IPS-NIHi7 (cell line): Measurements from ENCODE around the gene NPSR1.

ENCODE experiments used
- DNase-seq: peaks from one replicate; pipeline ENCODE4 v3.0.0; 2012; ENCODE audit warnings: mixed read lengths; ENCODE audit errors: extremely low spot score

Gene NPSR1

GRCh38 chr7:34723338-34723737 is 65.3 kb downstream of the NPSR1 start:
- no peak for DNase-seq

DNA sequence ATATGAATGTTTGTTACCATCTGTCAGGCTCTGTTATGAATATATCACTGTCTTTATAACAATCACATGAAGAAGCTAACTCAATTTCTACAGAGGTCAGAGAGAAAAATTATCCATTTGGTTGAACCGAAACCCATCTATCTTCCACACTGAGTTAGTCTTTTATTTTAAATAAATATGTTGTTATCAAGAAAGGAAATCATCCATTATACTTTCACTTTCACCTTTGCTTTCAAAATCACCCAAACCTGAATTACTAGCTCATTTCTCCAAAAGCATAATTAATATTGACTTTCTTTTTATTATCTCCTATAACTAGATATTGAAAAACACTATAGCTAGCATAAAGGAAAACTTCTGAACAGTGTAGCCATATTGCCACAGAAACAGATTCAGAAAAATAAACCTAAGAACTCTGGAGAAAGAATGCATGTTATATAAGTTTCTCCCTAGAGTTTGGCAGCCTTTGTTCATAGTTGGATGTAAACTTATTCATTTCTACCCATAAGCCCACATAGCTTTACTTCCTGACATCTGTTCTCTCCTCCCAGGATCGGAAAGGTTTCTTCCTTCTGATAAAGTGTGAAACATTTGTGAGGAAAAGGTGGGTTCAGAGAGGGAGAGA is 66.0 kb downstream of the NPSR1 start:
- DNase-seq: no peak

GRCh38 chr7:34726221-34726620 is 68.2 kb downstream of the NPSR1 start:
- no peak for DNase-seq

DNA sequence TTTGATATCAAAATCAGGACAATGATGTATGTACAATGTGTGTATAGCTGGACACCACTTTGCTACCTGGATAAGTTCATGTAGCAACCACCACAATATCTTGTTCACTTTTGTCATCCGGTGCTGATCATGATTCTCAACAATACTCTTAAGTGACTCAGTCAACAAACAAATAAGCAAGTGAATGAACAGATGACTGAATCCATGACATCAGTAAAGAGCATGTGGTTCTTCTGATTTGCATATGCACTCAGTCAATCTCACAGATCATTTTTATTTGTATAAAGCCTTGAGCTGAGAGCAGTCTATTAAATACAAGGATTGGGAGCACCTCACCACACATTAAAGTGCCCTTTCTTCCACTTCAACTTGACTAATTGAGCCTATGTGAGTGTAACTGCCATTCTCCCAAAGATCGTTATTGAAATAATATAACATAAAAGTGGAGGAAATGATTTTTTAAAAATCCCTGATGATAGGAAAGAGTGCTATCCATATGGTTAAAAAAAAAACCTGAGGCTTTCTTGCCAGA is 69.5 kb downstream of the NPSR1 start:
- DNase-seq: no peak

DNA sequence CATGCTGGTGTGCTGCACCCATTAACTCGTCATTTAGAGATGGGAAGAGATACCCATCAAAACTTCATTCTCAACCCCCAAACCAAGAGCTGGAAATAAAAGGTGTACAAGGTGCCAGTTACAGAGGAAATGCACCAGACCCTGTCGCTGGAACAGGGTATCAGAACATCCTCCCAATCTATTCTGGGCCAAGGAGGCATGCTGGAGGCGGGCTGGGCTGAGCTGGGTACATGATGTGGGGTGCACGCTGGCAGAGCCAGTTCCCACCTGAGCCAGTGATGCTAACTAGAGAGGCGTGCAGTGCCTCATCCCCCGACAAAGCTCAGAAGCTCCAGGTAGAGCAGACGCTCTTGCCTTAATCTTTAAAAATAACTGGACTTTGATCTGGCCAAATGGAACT is 70.1 kb downstream of the NPSR1 start:
- DNase-seq: no peak

- no peak for DNase-seq
Measured at GRCh38 chr7:34734771-34735170, 76.8 kb downstream of the NPSR1 start.

DNA sequence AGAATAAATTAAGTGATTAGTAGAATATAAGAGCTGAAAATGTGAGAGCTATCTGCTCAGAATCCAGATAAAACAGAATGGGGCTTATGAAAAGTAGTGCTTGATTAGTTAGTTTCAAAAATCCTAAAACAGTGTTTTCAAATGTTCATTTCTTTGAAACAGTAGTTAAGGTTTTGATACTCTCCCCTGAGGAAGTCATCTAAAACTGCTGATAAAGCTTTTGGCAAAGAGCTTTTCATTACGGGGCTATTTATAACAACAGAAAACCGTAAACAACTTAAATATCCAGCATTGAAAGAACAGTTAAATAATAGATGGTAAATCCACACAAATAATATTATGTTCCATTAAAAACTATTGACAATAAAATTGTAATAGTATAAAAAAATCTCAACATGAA is 77.5 kb downstream of the NPSR1 start:
- DNase-seq: no peak

DNA sequence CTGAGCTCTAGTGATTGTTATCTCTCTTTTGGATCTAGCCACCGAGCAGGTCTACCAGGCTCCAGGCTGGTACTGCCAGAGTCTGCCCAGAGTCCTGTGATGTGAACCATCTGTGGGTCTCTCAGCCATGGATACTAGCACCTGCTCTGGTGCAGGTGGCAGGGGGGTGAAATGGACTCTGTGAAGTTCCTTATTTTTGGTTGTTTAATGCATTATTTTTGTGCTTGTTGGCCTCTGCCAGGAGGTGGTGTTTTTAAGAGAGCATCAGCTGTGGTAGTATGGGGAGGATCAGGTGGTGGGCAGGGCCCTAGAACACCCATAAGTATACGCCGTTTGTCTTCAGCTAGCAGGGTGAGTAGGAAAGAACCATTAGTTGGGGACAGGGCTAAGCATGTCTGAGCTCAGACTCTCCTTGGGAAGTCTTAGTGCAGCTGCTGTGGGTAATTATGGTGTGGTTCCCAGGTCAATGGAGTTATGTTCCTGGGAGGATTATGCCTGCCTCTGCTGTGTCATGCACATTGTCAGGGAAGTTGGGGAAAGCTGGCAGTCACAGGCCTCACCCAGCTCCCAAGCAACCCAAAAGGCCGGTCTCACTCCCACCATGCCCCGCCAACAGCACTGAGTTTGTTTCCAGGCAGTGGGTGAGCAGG is 81.8 kb downstream of the NPSR1 start:
- DNase-seq: no peak

DNA sequence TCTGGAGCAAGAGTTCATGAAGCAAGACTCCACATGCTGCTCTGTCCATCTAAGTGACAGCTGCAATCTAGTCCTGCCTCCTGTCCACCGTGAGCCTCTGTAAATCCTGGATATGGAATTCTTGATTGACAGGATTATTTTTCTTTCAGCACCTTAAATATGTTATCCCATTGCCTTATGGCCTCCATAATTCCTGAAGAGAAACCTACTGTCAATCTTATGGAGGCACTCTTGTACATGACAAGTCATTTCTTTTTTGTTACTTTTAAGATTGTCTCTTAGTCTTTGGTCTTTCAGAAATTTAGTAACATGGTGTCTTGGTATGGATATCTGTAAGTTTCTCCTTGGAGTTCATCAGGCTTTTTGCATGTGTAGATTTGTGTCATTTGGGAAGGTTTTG is 82.8 kb downstream of the NPSR1 start:
- DNase-seq: no peak

- no peak for DNase-seq
Measured at GRCh38 chr7:34747176-34747781, 89.3 kb downstream of the NPSR1 start.

- DNase-seq: peak; percentile 21
Measured at GRCh38 chr7:34747867-34748727, 90.1 kb downstream of the NPSR1 start.

DNA sequence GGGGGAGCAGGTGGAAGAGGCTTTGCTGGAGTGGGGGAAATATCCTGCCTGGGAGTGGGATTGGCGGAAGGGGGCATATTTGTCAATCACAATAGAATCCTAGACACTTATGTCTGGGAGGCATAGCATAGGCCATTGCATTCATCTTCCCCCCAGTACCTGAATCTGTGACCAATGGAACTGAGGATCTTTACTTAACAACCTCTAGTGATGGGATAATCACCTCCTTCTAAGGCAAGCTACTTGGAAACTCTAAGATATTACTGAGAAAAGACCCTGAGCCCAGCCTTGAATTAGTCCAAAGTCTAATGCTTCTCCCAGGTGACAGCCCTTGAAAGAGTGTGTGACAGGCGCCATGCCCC is 90.7 kb downstream of the NPSR1 start:
- DNase-seq: no peak

GRCh38 chr7:34749446-34749845 is 91.4 kb downstream of the NPSR1 start:
- DNase-seq: no peak

- no peak for DNase-seq
Measured at GRCh38 chr7:34750209-34750608, 92.2 kb downstream of the NPSR1 start.

DNA sequence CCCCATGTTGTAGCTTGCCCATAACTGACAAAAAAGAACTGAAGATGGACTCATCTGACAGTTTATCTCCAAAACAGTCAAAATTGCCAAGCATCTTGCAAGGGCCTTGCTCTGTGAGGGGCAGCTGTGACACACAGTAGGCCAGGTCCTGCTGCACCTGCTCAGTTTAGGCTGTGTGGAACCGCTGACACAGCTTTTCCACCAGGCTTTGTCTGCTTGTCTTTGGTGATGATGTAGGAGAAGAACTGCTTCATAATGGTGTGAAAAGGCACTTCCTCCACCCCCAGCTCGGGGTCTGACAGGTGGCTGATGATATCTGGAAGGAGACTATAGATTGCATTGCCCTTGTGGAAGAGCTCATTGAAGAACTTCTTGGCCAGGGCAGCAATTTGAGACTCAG is 92.6 kb downstream of the NPSR1 start:
- no peak for DNase-seq

DNA sequence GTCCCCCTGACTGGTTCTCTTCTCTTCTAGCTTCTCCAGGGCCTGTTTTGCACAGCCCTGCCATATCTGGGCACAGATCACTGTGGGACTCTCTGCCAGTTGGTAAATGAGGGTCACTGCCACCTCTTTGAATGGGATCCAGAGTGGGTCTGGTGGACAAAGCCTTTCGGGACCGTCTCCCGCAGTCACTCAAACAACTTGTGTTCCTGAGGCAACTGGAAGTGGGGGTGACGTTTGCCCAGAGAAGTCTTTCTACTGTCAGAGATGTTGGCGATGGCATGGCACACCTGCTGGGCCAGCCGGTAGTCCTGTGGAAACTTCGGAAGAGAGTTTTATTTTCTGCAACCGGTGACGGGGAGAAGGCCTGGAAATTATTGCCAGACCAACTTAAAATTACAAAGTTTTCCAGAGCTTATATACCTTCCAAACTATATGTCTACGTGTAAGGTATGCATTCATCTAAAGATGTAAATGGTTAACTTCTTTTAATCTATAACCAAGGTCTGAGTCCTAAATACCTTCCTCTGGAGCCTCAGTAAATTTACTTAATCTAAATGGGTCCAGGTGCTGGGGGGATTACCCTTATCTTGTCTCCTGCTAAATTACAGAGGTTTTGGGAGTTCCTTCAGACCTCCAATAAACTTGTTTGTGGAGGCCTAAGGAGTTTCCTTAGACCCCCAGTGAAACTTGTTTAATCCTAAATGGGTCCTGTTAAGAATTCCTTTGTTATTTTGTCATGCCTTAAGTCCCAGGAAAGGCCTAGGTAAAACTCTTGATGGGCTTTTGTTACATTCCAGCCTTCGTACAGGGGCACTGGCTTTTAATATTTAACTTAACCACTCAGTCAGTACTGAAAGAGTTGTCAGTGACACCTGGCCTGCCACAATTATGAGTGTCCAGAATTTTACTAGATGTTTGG is 94.0 kb downstream of the NPSR1 start:
- DNase-seq: no peak

DNA sequence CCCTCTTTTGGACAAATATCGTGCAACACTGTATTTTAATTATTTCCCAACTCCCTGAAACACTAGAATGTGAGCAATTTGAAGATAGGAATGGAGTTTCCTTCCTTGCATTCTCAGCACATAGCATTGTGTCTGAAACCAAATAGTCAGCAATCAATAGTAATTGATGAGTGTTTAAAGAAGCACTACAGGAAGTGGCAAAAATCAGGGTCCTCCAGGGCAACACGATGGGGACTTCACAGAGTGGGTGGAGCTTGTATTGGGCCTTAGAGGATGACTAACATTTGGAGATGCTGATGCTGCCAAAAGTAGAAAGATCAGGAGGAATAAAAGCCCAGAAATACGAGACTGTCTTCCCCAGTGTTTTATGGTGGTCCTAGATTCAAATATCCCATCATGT is 94.9 kb downstream of the NPSR1 start:
- DNase-seq: no peak

DNA sequence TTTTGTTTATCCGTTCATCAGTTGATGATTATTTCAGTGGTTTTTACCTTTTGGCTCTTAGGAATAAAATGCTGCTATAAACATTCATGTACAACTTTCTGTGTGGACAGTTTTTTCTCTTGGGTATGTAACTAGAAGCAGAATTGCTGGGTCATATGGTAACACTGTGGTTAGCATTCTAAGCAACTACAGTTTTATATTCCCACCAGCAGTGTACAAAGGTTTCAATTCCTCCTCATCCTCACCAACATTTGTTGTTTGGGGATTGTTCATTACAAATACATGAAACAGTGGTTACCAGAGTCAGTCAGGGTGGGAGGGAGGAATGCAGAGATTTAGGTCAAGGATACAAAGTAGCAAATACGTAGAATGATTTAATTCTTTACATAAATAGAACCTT is 97.0 kb downstream of the NPSR1 start:
- no peak for DNase-seq

- no peak for DNase-seq
Measured at GRCh38 chr7:34756025-34756437, 98.0 kb downstream of the NPSR1 start.

GRCh38 chr7:34756691-34757090 is 98.7 kb downstream of the NPSR1 start:
- no peak for DNase-seq

DNA sequence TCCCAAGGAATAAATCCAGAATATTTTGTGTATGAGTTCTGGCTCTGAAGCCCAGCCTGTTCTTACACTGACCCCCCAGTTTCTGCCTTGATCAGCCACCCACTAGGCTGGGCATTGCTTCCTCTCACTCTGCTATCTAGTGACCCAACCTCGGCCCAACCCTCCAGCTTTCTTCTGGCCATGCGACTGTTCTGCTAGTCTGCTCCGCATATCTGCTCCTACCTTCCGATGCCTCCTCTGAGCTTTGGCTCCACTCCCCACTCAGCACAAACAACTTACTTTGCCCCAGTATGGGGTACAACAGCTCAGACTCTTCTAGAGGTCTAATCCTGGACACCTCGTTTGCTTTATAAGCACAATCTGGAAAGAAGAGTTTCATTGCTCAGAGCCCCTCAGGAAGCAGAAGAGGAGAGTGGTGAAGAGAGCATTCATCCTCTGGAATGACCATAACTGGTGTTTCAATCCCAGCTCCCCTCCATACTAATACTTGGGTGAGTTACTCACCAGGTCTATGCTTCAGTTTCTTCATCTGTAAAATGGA is 99.6 kb downstream of the NPSR1 start:
- no peak for DNase-seq
